ENCODE data around the gene MYOC.

DNA sequence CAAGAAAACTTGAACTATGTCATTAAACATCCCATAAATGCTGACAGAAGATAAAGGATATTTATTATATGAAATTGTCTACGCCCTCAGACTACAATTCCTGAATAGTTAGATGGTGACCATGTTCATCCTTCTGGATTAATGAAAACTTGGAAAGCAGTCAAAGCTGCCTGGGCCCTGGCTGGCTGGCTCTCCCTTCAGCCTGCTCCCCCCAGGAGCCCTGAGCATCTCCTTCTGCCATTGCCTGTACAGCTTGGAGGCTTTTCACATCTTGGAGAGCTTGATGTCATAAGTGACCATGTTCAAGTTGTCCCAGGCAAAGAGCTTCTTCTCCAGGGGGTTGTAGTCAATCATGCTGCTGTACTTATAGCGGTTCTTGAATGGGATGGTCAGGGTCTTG, 16.8 kb downstream of the MYOC start:
- TF ChIP-seq, protein P1, sequence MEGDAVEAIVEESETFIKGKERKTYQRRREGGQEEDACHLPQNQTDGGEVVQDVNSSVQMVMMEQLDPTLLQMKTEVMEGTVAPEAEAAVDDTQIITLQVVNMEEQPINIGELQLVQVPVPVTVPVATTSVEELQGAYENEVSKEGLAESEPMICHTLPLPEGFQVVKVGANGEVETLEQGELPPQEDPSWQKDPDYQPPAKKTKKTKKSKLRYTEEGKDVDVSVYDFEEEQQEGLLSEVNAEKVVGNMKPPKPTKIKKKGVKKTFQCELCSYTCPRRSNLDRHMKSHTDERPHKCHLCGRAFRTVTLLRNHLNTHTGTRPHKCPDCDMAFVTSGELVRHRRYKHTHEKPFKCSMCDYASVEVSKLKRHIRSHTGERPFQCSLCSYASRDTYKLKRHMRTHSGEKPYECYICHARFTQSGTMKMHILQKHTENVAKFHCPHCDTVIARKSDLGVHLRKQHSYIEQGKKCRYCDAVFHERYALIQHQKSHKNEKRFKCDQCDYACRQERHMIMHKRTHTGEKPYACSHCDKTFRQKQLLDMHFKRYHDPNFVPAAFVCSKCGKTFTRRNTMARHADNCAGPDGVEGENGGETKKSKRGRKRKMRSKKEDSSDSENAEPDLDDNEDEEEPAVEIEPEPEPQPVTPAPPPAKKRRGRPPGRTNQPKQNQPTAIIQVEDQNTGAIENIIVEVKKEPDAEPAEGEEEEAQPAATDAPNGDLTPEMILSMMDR (conservative IDR thresholded peaks at IDR 0.05), result no peak
- no peak for TF ChIP-seq ZFX (IDR thresholded peaks at IDR 0.05)
